Gastrocnemius medialis (tissue), 4 donors: ENCODE data around the gene TMEM238.
"Not testable (repeated sequence)": the region's sequence is repeated elsewhere in the genome, so short reads cannot be mapped to it uniquely, and the experiment has no call there.

Source experiments
- POLR2A ChIP-seq, 2 donors: fragments of 450-650 bp; IDR thresholded peaks; one replicate each; pipeline ENCODE4 v1.6.1; 2017; ENCODE audit warnings: antibody characterized with exemption in 2 of 2, mild to moderate bottlenecking in 2 of 2, moderate library complexity in 2 of 2
- TF ChIP-seq, protein P1 (sequence below), 5 experiments: fragments of 450-650 bp in 3 of 5; fragments of 200-600 bp in 2 of 5; sonication (generic) in 2 of 5; IDR thresholded peaks in 4 of 5; conservative IDR thresholded peaks in 1 of 5; 1 replicate in 4 of 5; 2 replicates in 1 of 5; pipeline ENCODE4 v1.5.1; 2016 to 2019; ENCODE audit warnings: antibody characterized with exemption in 5 of 5, mild to moderate bottlenecking in 3 of 5, moderate library complexity in 3 of 5

GRCh38 chr19:55421281-55421680 lies 37.2 kb upstream of the TMEM238 start:
- TF ChIP-seq, protein P1, sequence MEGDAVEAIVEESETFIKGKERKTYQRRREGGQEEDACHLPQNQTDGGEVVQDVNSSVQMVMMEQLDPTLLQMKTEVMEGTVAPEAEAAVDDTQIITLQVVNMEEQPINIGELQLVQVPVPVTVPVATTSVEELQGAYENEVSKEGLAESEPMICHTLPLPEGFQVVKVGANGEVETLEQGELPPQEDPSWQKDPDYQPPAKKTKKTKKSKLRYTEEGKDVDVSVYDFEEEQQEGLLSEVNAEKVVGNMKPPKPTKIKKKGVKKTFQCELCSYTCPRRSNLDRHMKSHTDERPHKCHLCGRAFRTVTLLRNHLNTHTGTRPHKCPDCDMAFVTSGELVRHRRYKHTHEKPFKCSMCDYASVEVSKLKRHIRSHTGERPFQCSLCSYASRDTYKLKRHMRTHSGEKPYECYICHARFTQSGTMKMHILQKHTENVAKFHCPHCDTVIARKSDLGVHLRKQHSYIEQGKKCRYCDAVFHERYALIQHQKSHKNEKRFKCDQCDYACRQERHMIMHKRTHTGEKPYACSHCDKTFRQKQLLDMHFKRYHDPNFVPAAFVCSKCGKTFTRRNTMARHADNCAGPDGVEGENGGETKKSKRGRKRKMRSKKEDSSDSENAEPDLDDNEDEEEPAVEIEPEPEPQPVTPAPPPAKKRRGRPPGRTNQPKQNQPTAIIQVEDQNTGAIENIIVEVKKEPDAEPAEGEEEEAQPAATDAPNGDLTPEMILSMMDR (IDR thresholded peaks at IDR 0.05 in 4 of 5, conservative IDR thresholded peaks at IDR 0.05 in 1 of 5): not testable (repeated sequence)
- not testable (repeated sequence) for TF ChIP-seq POLR2A (IDR thresholded peaks at IDR 0.05)
